Measurements from ENCODE around the gene SART3.
"Not testable (repeated sequence)": the region's sequence is repeated elsewhere in the genome, so short reads cannot be mapped to it uniquely, and the experiment has no call there.

SART3 gene

GRCh38 chr12:108562348-108563135 lies 1.6 kb upstream of the SART3 start, which contains the start of gene ISCU:
Gene ISCU (plus strand): TSS chr12:108562596. CDS start chr12:108562623, 27 bp downstream.
- peak; percentile 97 for DNase-seq (ENCODE audit: low spot score)

GRCh38 chr12:108561852-108562347 lies 927 bp upstream of the SART3 start:
- no peak for DNase-seq (ENCODE audit: low spot score)

- DNase-seq (ENCODE audit: low spot score): no peak
Observed at GRCh38 chr12:108560321-108560721, 652 bp downstream of the SART3 start.

- DNase-seq (ENCODE audit: low spot score): no peak
Observed at GRCh38 chr12:108559748-108560147, 1.2 kb downstream of the SART3 start.

GRCh38 chr12:108559007-108559655 lies 1.8 kb downstream of the SART3 start:
- no peak for DNase-seq (ENCODE audit: low spot score)

- not testable (repeated sequence) for DNase-seq (ENCODE audit: low spot score)
Observed at GRCh38 chr12:108555383-108555782, 5.6 kb downstream of the SART3 start.

- no peak for DNase-seq (ENCODE audit: low spot score)
Observed at GRCh38 chr12:108553799-108554198, 7.2 kb downstream of the SART3 start.

GRCh38 chr12:108551535-108551934 lies 9.4 kb downstream of the SART3 start:
- DNase-seq (ENCODE audit: low spot score): no peak

- DNase-seq (ENCODE audit: low spot score): no peak
Observed at GRCh38 chr12:108548954-108549521, 11.9 kb downstream of the SART3 start.

GRCh38 chr12:108547686-108548085 lies 13.3 kb downstream of the SART3 start:
- no peak for DNase-seq (ENCODE audit: low spot score)

GRCh38 chr12:108543652-108544051 lies 17.3 kb downstream of the SART3 start:
- DNase-seq (ENCODE audit: low spot score): no peak

GRCh38 chr12:108542320-108542719 lies 18.7 kb downstream of the SART3 start:
- DNase-seq (ENCODE audit: low spot score): no peak

- no peak for DNase-seq (ENCODE audit: low spot score)
Observed at GRCh38 chr12:108538616-108539195, 22.3 kb downstream of the SART3 start.

GRCh38 chr12:108538146-108538545 lies 22.8 kb downstream of the SART3 start:
- DNase-seq (ENCODE audit: low spot score): no peak

- no peak for DNase-seq (ENCODE audit: low spot score)
Observed at GRCh38 chr12:108531929-108532848, 28.8 kb downstream of the SART3 start.

- no peak for DNase-seq (ENCODE audit: low spot score)
Observed at GRCh38 chr12:108530161-108530560, 30.8 kb downstream of the SART3 start.

GRCh38 chr12:108527166-108527496 lies 33.8 kb downstream of the SART3 start:
- no peak for DNase-seq (ENCODE audit: low spot score)

- no peak for DNase-seq (ENCODE audit: low spot score)
Observed at GRCh38 chr12:108526482-108527165, 34.3 kb downstream of the SART3 start.

- no peak for DNase-seq (ENCODE audit: low spot score)
Observed at GRCh38 chr12:108525681-108526080, 35.3 kb downstream of the SART3 start.

- DNase-seq (ENCODE audit: low spot score): no peak
Observed at GRCh38 chr12:108523365-108523764, 37.6 kb downstream of the SART3 start.

- DNase-seq (ENCODE audit: low spot score): peak; percentile 52
Observed at GRCh38 chr12:108519558-108519957, 41.4 kb downstream of the SART3 start.
